Left lung (tissue), 10 donors: ENCODE measurements around the gene RBFOX2. TPM values are rescaled to one million over a fixed set of nuclear protein-coding genes. Genes with fewer than 3 reads are reported as not detected.

Source experiments
- ATAC-seq: fragments of 200-7000 bp; cut with Tn5 transposase; one replicate; pipeline ENCODE4 v1.9.1; 2020; ENCODE audit warnings: moderate library complexity
- DNase-seq, 4 donors: peaks; one replicate each; pipeline ENCODE4 v3.0.0-alpha.2; 2013 to 2020
- H3K27ac ChIP-seq, 2 donors: fragments of 200-600 bp; sonication (generic) in 1 of 2; one replicate each; pipeline versions ENCODE4 v1.5.0 to v1.8.0; 2020 to 2021
- H3K27me3 ChIP-seq, 2 donors: fragments of 200-600 bp; sonication (generic) in 1 of 2; one replicate each; pipeline versions ENCODE4 v1.5.0 to v1.8.0; 2020 to 2021
- H3K36me3 ChIP-seq, 2 donors: fragments of 200-600 bp; sonication (generic) in 1 of 2; one replicate each; pipeline versions ENCODE4 v1.5.0 to v1.8.0; 2020 to 2021
- H3K4me1 ChIP-seq, 2 donors: fragments of 200-600 bp; one replicate each; pipeline ENCODE4 v1.8.0; 2021
- H3K4me3 ChIP-seq, 2 donors: fragments of 200-600 bp; sonication (generic) in 1 of 2; one replicate each; pipeline versions ENCODE4 v1.5.0 to v1.8.0; 2020 to 2021; ENCODE audit warnings: mild to moderate bottlenecking in 1 of 2
- H3K9me3 ChIP-seq, 2 donors: fragments of 200-600 bp; sonication (generic) in 1 of 2; one replicate each; pipeline versions ENCODE4 v1.5.0 to v1.8.0; 2020 to 2021
- intact Hi-C, 2 donors: fragments of 100-400 bp; cut with DNase I; formaldehyde crosslinking; loops; one replicate each; pipeline versions ENCODE4 v1.11.2 to v1.14.2; 2022
- polyA plus RNA-seq, 6 donors: library from polyadenylated mRNA; unstranded; fragments of 120-200 nt; gene quantifications; one replicate each; pipeline ENCODE4 v1.2.1, GENCODE V29; 2013; ENCODE audit not compliant: insufficient read length in 6 of 6
- total RNA-seq, 2 donors: library from RNA; stranded (reverse); fragmentation: NEBNext Ultra II Directional; extraction: Animal tissue kit (Norgen Biotek cat#: 25700); gene quantifications; one replicate each; pipeline ENCODE4 v1.2.1, GENCODE V29; 2021
- TF ChIP-seq, protein P1 (sequence below), 2 donors: fragments of 200-600 bp; sonication (generic) in 1 of 2; IDR thresholded peaks; one replicate each; pipeline versions ENCODE4 v1.5.0 to v1.8.0; 2021; ENCODE audit warnings: antibody characterized with exemption in 2 of 2
- donor health status: DM: no; HTN: yes; CAD: no.
- donor health status: DM: no; HTN: no; CAD: no.

Gene RBFOX2
- total and polyA plus RNA-seq, 8 donors, result 63.1 to 171 (median 154) TPM

DNA sequence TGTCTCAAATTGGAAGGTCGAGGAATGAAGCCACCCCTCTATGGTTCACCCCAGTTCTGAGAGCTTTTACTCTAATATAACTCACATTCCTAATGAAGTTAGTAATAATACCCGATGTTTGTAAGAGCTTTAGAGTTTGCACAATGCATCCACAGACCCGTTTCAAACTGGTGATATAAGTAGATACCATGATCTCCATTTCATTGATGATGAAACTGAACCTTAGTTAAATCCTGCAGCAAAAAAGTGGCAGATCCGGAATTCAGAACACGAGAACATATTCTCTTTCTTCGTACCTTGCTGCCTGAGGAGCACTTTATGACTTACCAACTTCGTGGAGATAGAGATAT, 757 bp upstream of the RBFOX2 start:
- peaks cover 4 to 10% of the 10 kb centered on the region in 2 donors for H3K4me1 ChIP-seq
- ATAC-seq (no peak), DNase-seq (no peak)
- peak overlapping the region; percentile 75 for H3K27ac ChIP-seq
- peaks cover 0 to 39% of the 10 kb centered on the region in 2 donors for H3K27me3 ChIP-seq
- TF ChIP-seq, protein P1, sequence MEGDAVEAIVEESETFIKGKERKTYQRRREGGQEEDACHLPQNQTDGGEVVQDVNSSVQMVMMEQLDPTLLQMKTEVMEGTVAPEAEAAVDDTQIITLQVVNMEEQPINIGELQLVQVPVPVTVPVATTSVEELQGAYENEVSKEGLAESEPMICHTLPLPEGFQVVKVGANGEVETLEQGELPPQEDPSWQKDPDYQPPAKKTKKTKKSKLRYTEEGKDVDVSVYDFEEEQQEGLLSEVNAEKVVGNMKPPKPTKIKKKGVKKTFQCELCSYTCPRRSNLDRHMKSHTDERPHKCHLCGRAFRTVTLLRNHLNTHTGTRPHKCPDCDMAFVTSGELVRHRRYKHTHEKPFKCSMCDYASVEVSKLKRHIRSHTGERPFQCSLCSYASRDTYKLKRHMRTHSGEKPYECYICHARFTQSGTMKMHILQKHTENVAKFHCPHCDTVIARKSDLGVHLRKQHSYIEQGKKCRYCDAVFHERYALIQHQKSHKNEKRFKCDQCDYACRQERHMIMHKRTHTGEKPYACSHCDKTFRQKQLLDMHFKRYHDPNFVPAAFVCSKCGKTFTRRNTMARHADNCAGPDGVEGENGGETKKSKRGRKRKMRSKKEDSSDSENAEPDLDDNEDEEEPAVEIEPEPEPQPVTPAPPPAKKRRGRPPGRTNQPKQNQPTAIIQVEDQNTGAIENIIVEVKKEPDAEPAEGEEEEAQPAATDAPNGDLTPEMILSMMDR (IDR thresholded peaks at IDR 0.05), result no peak
- intact Hi-C loops, result no loop called here
- peak overlapping the region; percentile 46 to 61 for H3K4me3 ChIP-seq
- no peaks in the 10 kb centered on the region for H3K9me3 ChIP-seq
- H3K36me3 ChIP-seq, result no peaks in the 10 kb centered on the region

DNA sequence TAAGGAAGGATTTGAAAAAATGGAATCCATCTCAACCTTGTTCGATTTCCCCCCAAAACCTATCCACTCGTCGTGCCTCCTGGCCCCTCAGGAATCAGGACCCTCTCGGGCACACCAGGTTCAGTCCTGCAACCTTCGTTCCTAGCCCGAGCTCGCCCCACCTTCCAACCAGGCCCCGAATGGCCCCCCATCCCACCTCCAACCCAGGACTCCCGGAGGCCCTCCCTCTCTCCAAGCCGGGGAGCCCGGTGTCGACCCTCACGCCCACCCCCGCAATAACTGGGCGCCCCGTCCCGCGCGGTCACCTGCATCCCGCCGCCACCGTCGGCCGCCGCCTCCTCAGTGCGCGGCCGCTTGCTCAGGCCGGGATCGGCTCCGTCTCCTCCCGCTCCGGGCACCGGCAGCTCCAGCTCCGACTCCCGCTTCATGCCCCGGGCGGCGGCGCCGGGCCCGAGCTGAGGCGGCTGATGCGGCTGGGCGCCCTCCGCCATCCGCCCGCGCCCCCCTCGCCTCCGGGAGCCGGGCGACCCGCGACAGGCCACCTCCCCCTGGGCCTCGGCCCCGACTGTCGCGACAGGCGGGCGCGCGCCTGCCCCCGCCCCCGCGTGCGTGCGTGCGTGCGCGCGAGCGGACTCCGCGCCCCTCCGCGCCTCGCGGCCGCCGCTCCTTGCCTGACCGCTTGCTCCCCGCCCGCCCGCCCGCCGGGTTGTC, 534 bp downstream of the RBFOX2 start:
- Histone ChIP-seq H3K9me3 (no peaks in the 10 kb centered on the region), H3K27ac (peak overlapping the region; percentile 75 to 90), H3K4me1 (peaks cover 6 to 10% of the 10 kb centered on the region in 2 donors), H3K4me3 (peak overlapping the region; percentile 61 to 65), H3K27me3 (peaks cover 0 to 39% of the 10 kb centered on the region in 2 donors), H3K36me3 (no peaks in the 10 kb centered on the region)
- TF ChIP-seq, protein P1 (IDR thresholded peaks at IDR 0.05), result no peak
- ATAC-seq (peak; percentile 25), DNase-seq (peak; percentile 34 to 82 (median 66))
- intact Hi-C loops, result no loop called here

DNA sequence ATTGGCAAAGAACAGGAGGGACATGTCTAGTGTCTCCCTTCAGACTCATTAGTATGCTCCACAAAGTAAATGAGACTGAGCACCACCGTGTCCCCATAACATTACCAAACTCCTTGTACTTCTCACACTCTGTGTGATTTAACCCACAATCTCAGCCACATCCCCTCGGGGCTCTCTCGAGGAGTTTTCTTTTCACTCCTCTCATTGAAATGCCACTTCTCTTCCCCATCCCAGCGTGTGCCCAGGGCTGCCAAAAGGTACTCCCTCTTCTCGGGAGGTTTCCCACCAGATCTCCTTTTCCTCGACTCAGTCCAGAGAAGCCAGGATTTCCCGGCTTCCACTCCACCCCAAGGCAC, 1.1 kb downstream of the RBFOX2 start:
- no peak for ATAC-seq

DNA sequence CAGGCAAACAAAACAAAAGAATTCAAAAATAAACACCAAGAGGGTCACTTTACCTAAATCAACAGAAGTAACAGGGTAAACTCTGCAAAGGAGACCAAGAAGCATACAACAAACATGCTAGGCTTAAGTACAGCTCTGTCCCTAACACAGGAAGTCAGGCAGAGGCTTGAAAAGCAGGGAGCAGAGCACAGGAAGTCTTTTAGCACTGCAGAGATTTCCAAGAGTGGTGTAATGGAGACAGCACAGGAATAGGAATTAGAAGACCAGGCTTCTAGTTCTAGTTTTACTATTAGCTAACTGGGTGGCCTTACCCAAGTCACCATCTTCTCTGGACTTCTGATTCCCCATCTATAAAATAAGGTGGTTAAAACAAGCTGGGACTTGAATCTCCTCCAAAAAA, 1.9 kb downstream of the RBFOX2 start:
- Histone ChIP-seq H3K36me3 (no peaks in the 10 kb centered on the region), H3K27me3 (peaks cover 0 to 39% of the 10 kb centered on the region in 2 donors), H3K27ac (peak overlapping the region; percentile 75 to 90), H3K4me3 (peak overlapping the region in 1 of 2 donors; percentile 61), H3K9me3 (no peaks in the 10 kb centered on the region), H3K4me1 (peaks cover 9 to 22% of the 10 kb centered on the region in 2 donors)
- ATAC-seq (no peak), DNase-seq (peak in 1 of 4 donors; percentile 59)
- intact Hi-C loops, result no loop called here
- TF ChIP-seq, protein P1 (IDR thresholded peaks at IDR 0.05), result no peak

More for the DNA sequence above, 1.1 kb downstream of the RBFOX2 start:
- no peaks in the 10 kb centered on the region for H3K36me3 ChIP-seq
- peak overlapping the region; percentile 61 to 65 for H3K4me3 ChIP-seq
- TF ChIP-seq, protein P1 (IDR thresholded peaks at IDR 0.05), result no peak
- peaks cover 7 to 15% of the 10 kb centered on the region in 2 donors for H3K4me1 ChIP-seq
- H3K27me3 ChIP-seq, result peaks cover 0 to 39% of the 10 kb centered on the region in 2 donors
- no peaks in the 10 kb centered on the region for H3K9me3 ChIP-seq
- no peak for DNase-seq
- intact Hi-C loops, result no loop called here
- peak overlapping the region; percentile 75 to 90 for H3K27ac ChIP-seq

DNA sequence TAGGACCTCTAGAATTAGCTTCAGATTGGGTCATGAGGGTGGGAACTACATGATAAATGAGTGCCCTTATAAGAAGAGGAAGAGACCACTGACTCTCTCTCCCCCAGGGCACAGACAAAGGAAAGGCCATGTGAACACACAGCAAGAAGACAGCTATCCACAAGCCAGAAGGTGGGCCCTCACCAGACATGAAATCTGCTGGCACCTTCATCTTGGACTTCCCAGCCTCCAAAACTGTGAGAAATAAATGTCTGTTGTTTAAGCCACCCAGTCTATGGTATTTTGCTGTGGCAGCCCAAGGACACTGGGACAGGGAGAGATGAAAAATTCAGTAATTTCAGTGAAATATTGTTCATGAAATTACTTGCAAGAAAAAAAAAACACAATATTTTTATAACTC, 5.9 kb downstream of the RBFOX2 start:
- intact Hi-C loops, result no loop called here
- no peak for ATAC-seq

More for the DNA sequence above, 5.9 kb downstream of the RBFOX2 start:
- Histone ChIP-seq H3K27me3 (peaks cover 0 to 12% of the 10 kb centered on the region in 2 donors), H3K27ac (peak overlapping the region; percentile 21 to 34), H3K36me3 (no peaks in the 10 kb centered on the region), H3K9me3 (no peaks in the 10 kb centered on the region), H3K4me1 (peaks cover 9 to 22% of the 10 kb centered on the region in 2 donors), H3K4me3 (no peak overlapping the region)
- DNase-seq, result no peak
- TF ChIP-seq, protein P1 (IDR thresholded peaks at IDR 0.05), result no peak
